ENCODE data around the gene GPRC5C. TPM values are rescaled to one million over a fixed set of nuclear protein-coding genes. Genes with fewer than 3 reads are reported as not detected.

GPRC5C gene
- total RNA-seq, 1 donor from 2014 or later, result 70.4 TPM

DNA sequence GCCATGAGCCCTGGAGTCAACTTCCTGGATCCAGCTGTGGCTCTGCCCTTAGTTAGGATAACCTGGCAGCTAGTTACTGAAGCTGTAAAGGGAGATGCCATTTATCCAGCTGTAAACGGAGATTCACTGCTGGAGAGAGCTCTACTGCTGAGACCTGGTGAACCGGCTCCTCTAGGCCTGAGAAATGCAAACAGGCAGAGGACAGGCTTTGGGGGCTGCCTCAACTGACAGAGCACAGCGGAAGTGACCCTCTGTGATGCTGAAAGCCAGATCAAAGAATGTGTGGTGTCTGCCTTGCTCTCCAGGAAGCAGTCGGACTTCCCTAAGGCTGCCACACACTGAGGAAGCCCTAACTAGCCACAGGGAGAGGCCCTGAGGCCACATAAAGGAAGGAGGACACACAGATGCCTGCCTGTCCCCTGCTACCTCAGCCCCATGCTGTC is 21.9 kb upstream of the GPRC5C start:
- no peaks in the 10 kb centered on the region for H3K79me2 ChIP-seq (ENCODE audit: insufficient read depth, low read length)
- no peak overlapping the region for H3K9ac ChIP-seq (ENCODE audit: low read length)
- no peaks in the 10 kb centered on the region for H3K27me3 ChIP-seq (ENCODE audit: insufficient read depth, low read length)
- no peak for FAIRE-seq
- H2AFZ ChIP-seq (ENCODE audit: low read depth, low read length), result no peak overlapping the region
- H3K9me3 ChIP-seq (ENCODE audit: insufficient read depth, low read depth, low read length), result no peaks in the 10 kb centered on the region
- Mint-ChIP-seq H3K27me3 (ENCODE audit: low read depth, unreplicated experiment) (peaks cover 4% of the 10 kb centered on the region), H3K27ac (ENCODE audit: unreplicated experiment) (no peak overlapping the region), H3K36me3 (ENCODE audit: low read depth, unreplicated experiment) (peaks cover 2% of the 10 kb centered on the region), H3K4me3 (ENCODE audit: unreplicated experiment) (no peak overlapping the region), H3K9me3 (ENCODE audit: unreplicated experiment) (no peaks in the 10 kb centered on the region), H3K4me1 (ENCODE audit: low read depth, unreplicated experiment) (no peaks in the 10 kb centered on the region)
- no peak overlapping the region for H3K27ac ChIP-seq (ENCODE audit: low read depth, low read length)
- DNase-seq (ENCODE audit: low read depth), result no peak
- H4K20me1 ChIP-seq (ENCODE audit: insufficient read depth, low read length), result no peaks in the 10 kb centered on the region
- no peaks in the 10 kb centered on the region for H3K36me3 ChIP-seq (ENCODE audit: insufficient read depth, low read length)
- H3K4me3 ChIP-seq (ENCODE audit: insufficient read depth, low read depth, low read length), result no peak overlapping the region
- no peaks in the 10 kb centered on the region for H3K4me1 ChIP-seq (ENCODE audit: insufficient read depth, low read length)
- no peak overlapping the region for H3K4me2 ChIP-seq (ENCODE audit: low read length)
- TF ChIP-seq, protein P1, sequence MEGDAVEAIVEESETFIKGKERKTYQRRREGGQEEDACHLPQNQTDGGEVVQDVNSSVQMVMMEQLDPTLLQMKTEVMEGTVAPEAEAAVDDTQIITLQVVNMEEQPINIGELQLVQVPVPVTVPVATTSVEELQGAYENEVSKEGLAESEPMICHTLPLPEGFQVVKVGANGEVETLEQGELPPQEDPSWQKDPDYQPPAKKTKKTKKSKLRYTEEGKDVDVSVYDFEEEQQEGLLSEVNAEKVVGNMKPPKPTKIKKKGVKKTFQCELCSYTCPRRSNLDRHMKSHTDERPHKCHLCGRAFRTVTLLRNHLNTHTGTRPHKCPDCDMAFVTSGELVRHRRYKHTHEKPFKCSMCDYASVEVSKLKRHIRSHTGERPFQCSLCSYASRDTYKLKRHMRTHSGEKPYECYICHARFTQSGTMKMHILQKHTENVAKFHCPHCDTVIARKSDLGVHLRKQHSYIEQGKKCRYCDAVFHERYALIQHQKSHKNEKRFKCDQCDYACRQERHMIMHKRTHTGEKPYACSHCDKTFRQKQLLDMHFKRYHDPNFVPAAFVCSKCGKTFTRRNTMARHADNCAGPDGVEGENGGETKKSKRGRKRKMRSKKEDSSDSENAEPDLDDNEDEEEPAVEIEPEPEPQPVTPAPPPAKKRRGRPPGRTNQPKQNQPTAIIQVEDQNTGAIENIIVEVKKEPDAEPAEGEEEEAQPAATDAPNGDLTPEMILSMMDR (IDR thresholded peaks at IDR 0.05; ENCODE audit: insufficient read depth, low read depth, low read length), result no peak
- TF ChIP-seq EZH2 (IDR thresholded peaks at IDR 0.05; ENCODE audit: insufficient read depth, low read length), result no peak

DNA sequence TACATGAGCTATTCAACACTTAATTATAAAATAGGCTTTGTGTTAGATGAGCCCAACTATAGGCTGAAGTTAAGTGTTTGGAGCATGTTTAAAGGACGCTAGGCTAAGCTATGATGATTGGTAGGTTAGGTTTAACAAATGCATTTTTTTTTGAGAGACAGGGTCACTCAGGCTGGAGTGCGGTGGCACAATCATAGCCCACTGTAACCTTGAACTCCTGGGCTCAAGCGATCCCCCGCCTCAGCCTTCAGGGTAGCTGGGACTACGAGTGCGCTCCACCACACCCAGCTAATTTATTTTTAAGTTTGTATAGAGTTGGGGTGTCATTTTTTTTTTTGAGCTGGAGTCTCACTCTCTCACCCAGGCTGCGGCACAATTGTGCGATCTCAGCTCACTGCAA is 19.3 kb upstream of the GPRC5C start:
- no peak overlapping the region for H3K4me3 ChIP-seq (ENCODE audit: insufficient read depth, low read depth, low read length)
- Mint-ChIP-seq H3K36me3 (ENCODE audit: low read depth, unreplicated experiment) (peaks cover 2% of the 10 kb centered on the region), H3K27ac (ENCODE audit: unreplicated experiment) (no peak overlapping the region), H3K9me3 (ENCODE audit: unreplicated experiment) (no peaks in the 10 kb centered on the region), H3K4me3 (ENCODE audit: unreplicated experiment) (no peak overlapping the region), H3K4me1 (ENCODE audit: low read depth, unreplicated experiment) (peaks cover 4% of the 10 kb centered on the region), H3K27me3 (ENCODE audit: low read depth, unreplicated experiment) (peaks cover 3% of the 10 kb centered on the region)
- peaks cover 5% of the 10 kb centered on the region for H3K4me1 ChIP-seq (ENCODE audit: insufficient read depth, low read length)
- no peak overlapping the region for H3K4me2 ChIP-seq (ENCODE audit: low read length)
- no peaks in the 10 kb centered on the region for H4K20me1 ChIP-seq (ENCODE audit: insufficient read depth, low read length)
- no peaks in the 10 kb centered on the region for H3K79me2 ChIP-seq (ENCODE audit: insufficient read depth, low read length)
- H3K9me3 ChIP-seq (ENCODE audit: insufficient read depth, low read depth, low read length), result no peaks in the 10 kb centered on the region
- TF ChIP-seq, protein P1 (IDR thresholded peaks at IDR 0.05; ENCODE audit: insufficient read depth, low read depth, low read length), result no peak
- TF ChIP-seq EZH2 (IDR thresholded peaks at IDR 0.05; ENCODE audit: insufficient read depth, low read length), result no peak
- no peak overlapping the region for H3K9ac ChIP-seq (ENCODE audit: low read length)
- no peaks in the 10 kb centered on the region for H3K27me3 ChIP-seq (ENCODE audit: insufficient read depth, low read length)
- FAIRE-seq, result no peak
- no peak overlapping the region for H2AFZ ChIP-seq (ENCODE audit: low read depth, low read length)
- no peak overlapping the region for H3K27ac ChIP-seq (ENCODE audit: low read depth, low read length)
- H3K36me3 ChIP-seq (ENCODE audit: insufficient read depth, low read length), result no peaks in the 10 kb centered on the region
- no peak for DNase-seq (ENCODE audit: low read depth)

DNA sequence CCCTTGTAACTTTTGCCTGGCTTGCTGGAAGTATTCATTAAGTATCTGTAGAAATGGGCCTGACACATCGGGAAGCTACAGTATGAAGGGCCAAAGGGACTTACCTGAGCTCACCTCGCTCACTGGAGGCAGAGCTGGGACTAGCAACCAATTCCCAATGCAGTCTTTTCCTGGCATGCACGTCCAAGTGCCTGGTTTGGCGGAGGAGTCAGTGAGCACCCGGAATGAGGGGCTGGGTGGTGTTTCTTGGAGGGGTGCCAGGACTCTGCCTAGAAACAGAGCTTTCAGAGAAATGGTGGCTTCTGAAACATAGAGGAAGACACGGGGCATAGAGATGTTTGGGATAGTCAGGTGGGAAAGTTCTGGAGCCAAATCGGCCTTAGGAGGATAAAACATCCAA is 18.4 kb upstream of the GPRC5C start:
- no peak for TF ChIP-seq EZH2 (IDR thresholded peaks at IDR 0.05; ENCODE audit: insufficient read depth, low read length)
- TF ChIP-seq, protein P1 (IDR thresholded peaks at IDR 0.05; ENCODE audit: insufficient read depth, low read depth, low read length), result no peak
- Mint-ChIP-seq H3K27ac (ENCODE audit: unreplicated experiment) (no peak overlapping the region), H3K36me3 (ENCODE audit: low read depth, unreplicated experiment) (peaks cover 2% of the 10 kb centered on the region), H3K27me3 (ENCODE audit: low read depth, unreplicated experiment) (peaks cover 3% of the 10 kb centered on the region), H3K4me3 (ENCODE audit: unreplicated experiment) (no peak overlapping the region), H3K9me3 (ENCODE audit: unreplicated experiment) (no peaks in the 10 kb centered on the region), H3K4me1 (ENCODE audit: low read depth, unreplicated experiment) (peaks cover 4% of the 10 kb centered on the region)
- Histone ChIP-seq H3K4me1 (ENCODE audit: insufficient read depth, low read length) (peaks cover 5% of the 10 kb centered on the region), H2AFZ (ENCODE audit: low read depth, low read length) (no peak overlapping the region), H3K79me2 (ENCODE audit: insufficient read depth, low read length) (no peaks in the 10 kb centered on the region), H3K9ac (ENCODE audit: low read length) (no peak overlapping the region), H3K4me2 (ENCODE audit: low read length) (no peak overlapping the region), H3K27ac (ENCODE audit: low read depth, low read length) (no peak overlapping the region), H3K27me3 (ENCODE audit: insufficient read depth, low read length) (no peaks in the 10 kb centered on the region), H3K36me3 (ENCODE audit: insufficient read depth, low read length) (no peaks in the 10 kb centered on the region), H3K4me3 (ENCODE audit: insufficient read depth, low read depth, low read length) (no peak overlapping the region), H4K20me1 (ENCODE audit: insufficient read depth, low read length) (no peaks in the 10 kb centered on the region), H3K9me3 (ENCODE audit: insufficient read depth, low read depth, low read length) (no peaks in the 10 kb centered on the region)
- FAIRE-seq (no peak), DNase-seq (ENCODE audit: low read depth) (no peak)
